Stimulated activated CD4-positive, alpha-beta T cell treated with anti-CD3 and anti-CD28 coated beads, Interleukin-1b, Interleukin-23, amount 100 ng/mL, for 24 hours (primary cell): ENCODE measurements around the gene CCDC141.

Experiments used
- DNase-seq, 4 experiments: peaks; one replicate each; pipeline ENCODE4 v3.0.0-alpha.2; 2020; ENCODE audit warnings: low read depth in 4 of 4, low spot score in 1 of 4

Gene CCDC141

DNA sequence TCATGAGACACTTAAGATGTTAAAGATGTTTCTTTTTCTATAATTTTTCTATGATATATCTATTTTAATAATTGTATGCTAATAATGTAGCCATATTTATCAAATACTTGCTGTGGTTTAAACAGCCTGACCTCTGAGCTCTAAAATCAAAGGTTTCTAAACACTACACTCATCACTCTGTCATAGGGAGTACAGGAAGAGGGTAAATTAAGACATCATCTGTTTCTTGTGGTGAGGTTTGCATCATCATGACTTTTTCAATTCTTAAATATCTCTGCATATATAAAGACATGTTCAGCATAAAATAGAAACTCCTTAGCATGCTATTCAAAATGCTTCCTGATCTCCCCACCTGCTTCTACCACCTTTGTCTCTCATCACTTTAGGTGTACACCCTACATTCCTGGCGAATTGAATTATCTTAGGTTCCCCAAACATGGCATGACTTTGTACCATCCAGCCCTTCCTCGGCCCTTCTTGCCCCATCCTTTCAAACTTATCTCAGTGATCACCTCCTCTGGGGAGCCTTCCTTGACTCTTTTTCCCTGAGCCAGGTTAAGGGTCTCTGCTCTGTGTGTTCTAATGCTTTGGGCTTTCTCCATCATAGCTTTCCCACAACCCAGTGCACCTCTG, 137.4 kb downstream of the CCDC141 start:
- DNase-seq: no peak

DNA sequence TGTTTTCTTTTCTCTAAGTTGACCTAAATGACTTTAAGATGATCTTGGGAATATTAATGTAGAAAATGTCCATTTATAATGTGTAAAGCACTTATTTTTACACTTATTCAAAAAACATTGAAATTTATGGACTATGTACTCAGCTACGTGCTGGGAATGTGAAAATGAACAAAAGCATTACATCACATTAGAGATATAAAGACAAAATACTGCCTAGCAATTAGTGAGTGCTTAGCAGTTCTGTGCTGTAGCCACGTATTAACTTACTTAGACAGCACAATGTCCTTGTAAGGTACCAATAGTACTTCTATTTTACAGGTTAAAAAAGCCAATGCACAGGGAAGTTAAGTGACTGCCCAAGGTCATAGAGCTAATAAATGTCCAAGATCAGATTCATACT, 138.9 kb downstream of the CCDC141 start:
- no peak for DNase-seq

DNA sequence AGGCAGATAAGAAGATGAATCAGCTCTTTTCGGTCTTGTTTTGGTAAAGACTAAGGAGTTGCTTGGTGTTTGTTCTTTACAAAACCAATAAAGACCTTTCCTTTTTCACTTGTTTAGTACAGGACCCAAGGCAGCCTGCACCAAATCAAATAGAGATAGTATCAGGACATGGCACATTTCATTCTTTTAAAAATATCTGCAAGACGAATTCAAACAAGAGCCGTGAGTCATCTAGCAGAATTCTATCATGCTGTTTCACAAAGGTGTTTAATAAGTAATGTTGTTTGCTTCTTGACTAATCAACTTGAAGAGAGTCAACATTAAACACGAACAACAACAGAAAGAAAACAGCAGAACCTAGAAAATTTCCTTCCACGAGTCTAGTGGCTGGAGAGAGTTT, 139.9 kb downstream of the CCDC141 start:
- no peak for DNase-seq

DNA sequence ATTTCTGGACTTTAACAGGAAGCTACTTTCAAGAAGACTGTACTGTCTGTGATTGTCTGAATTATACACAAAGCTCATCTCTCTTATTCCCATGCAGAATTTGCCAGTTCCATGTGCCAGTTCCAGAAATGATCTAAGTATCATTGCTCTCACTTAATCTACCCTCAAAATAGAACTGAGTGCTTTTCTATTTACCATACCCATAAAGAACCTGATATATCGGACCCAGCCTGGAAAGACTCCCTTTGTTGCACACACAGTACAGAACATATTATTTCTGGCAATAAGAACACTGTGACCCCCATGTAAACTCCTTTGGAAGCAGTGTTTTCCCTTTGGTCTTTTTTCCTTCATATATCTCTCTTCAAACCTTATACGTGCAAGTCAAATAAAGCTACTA, 140.4 kb downstream of the CCDC141 start:
- no peak for DNase-seq

DNA sequence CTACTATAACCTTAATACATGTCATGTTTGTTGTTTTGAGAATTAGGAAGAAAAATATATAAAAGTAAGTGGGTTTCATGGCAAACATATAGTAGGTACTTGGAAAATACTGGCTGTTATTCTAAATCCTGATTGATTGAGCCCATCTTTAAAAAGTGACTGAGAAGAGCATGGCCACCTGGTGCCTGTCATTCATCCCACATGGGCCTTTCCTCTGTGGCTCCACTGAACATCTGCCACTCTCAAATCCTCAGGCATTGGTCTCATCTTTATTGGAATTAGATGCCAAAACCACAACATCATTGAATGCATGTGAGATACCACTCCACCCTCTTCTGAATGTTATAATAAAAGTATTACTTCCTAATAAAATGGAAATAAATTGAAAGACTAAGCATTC, 141.1 kb downstream of the CCDC141 start:
- no peak for DNase-seq

DNA sequence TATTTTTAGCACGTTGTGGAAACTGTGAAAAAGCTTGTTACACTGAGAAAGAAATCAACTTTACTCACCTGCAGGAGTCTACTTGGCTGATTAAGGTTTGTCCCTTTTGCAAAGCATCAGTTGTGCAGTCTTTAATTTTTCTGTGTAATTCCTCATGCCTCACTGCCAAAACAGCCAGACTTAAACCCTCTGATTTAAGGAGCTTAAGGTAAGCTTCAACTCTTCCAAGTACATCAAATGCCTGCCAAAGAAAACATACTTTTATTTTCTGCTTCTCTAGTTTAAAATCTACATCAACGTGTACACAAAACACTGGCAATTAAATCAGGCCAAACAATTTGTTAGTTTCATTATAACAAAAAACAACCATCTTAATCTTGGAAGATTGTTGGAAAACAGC, 144.7 kb downstream of the CCDC141 start:
- no peak for DNase-seq

DNA sequence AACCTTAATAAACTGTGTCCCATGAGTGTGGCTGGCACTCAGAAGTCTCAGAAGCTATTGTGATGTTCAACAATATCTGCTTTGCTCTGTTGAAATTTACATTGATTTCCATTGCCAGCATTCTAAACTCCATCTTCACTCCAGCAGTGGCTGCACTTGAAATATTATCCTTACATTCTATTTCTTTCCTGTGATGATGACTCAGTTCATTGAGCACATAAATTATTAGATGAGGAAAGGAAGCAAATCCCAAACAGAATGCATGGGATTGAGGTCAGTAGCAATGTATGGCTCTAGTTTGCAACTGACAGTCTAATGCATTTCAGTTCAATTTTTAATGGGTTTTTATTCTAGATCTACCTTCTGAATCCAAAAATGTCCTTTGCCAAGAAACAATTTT, 150.3 kb downstream of the CCDC141 start:
- DNase-seq: no peak

DNA sequence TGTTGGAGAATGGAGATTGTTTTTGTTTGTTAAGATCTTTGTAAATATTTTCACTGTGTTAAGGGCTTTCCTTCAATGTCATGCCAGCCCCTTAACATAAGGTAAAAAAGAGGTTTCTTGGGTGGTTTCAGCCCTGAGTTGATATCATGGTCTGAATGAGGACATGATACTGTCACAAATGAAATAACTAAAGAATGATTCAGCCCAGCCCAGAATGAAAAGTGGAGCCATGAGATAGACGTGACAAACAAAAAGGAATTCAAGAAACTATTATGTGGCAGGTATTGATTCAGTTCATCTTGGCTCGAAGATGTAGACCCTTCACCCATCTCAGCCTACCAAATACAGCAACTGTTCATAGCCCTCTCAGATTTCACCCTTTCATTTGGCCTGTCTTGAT, 154.1 kb downstream of the CCDC141 start:
- no peak for DNase-seq

DNA sequence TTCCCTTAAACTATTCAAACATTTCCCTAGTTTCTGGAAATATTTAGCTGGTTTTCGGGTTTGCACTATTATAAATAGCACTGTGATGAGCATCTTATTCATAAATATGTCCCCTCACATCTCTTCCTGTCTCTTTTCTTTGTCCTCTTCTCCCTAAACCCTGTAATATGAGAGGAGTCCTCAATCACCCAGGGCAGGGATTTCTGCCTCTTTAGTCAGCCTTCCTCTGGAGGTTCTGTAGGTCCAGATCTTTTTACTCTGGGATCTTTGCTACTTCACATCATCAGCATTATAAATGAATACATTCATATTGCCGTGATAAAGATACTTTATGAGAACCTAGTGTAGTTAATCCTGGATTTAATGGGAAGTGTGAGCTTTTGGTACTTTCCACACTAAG, 154.8 kb downstream of the CCDC141 start:
- no peak for DNase-seq

DNA sequence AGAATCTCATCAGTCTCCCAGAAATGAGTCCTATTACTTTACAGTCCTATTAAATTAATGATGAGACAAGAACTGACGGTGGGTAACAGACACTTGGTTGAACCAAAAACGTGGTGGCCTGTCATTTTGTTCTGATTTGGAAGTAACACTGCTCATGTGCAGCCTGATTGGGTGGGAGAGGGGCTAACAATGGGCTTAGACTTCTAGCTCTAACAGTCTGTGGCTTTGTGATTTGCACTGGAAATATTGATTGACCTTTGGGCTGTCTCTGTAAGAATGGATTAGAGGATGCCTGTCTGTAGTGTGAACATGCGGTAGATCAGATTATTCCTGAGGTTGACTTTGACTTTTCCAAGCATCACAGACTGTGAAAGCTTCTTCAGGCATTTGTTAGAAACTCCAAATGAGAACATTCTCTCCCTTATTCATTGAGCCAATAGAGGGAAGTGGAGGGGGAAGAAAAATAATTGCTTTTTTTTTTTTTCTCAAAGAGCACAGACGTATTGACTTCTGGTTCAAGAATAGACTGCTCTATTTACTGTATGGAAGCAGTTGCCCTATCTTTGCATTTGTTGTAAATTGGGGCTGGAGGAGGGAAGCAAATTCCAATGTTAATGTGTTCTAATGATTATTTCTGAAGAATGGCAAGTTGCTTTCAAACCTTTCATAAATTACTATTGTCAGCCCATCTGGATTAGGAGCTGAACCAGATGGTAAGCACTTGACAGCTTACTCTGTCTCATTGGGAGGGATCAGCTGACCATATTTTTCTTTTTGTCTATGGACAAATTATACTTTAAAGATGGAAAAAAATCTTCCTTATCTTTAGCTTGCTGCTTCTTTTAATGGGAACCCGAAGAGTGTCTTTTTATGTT, 156.9 kb downstream of the CCDC141 start:
- no peak for DNase-seq

DNA sequence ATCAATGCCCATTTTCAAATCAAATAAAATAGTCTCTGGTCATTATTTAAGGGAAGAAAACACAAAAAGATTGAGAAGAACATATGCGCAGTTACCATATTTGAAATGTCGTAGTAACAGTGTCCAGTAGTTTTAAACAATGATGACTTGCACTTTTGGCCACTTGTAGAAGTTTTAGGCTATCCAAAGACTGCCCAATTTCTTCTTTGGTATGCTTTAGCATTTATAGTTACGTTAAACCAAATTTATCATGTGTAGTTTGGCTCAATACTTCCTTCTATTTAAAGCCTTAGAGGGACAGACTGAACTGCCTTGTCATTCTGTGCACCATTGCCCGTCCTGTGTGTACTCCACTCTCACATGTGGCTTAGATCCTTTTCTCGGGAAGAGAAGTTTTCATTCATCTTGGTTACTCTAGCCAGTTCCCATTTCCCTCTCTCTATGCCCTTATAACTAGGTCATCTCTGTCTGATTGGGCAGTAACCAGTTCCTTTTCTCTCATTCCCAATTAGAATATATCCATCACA, 157.9 kb downstream of the CCDC141 start:
- DNase-seq: no peak

DNA sequence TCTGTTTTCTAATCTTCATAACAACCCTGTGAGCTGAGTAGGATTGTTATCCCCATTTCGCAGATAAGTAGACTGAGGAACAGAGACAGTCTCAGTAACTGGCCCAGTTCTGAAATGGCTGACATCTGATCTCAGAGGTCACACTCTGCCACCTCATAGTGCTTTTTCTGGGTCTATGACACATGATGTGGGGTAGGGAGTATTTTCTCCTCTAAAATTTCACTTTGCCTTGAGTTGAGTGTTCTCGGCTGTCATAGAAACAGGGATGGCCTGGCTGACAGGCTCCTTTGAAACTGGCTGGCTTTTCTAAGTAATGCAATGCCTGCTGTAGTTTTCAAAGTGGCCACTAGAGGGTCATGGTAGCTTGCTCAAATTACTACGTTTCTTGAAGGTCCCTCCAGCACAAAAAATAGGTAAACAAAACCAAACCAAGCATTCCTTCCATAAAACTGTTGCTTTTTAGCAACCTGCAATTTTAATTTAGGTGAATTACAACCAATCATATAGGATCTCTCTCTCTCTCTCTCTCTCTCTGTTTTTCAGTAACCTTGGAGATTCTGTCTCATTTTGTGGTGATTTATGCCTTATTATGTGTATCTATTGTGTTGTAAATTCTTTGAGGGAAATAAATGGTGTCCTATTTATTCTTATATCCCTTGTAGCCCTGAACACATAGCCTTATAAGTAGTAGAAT, 158.5 kb downstream of the CCDC141 start:
- DNase-seq: peak; percentile 28 to 39 (median 33)

DNA sequence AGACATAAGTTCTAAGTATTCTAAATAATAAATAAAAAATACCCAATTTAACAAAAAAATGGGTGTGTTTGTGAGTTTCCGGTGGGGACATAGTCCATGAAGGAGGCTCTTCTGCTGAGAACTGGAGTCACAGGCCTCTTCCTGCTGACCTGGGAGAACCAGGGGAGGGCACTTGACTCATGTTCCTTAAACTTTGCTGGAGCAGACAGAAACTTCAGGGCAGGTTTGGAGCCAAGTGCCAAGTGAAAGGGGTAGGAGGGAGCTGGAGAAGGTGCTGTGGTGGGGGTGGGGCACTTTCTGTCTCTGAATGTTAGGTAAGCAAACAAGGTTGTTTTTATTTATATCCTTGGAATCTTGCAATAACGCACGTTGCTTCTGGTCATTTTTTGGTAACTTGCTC, 163.9 kb downstream of the CCDC141 start:
- DNase-seq: no peak

DNA sequence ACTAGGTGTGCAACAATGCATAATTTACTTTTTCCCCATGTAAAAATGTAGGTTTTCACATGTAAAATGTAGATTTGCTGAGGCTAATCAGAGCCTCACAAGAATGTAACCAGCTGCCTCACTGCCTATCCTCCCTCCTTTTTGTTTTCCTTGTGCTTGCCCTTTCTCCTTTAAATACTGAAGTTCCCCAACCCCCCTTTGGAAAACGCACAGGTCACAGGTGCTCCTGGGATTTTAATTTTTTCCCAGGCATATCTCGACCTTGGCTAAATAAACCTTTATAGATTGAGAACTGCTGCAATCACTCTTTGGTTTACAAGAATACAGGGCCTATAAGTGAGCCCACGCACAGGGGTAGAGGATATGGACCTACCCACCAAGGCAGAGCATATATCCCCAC, 165.5 kb downstream of the CCDC141 start:
- DNase-seq: no peak

DNA sequence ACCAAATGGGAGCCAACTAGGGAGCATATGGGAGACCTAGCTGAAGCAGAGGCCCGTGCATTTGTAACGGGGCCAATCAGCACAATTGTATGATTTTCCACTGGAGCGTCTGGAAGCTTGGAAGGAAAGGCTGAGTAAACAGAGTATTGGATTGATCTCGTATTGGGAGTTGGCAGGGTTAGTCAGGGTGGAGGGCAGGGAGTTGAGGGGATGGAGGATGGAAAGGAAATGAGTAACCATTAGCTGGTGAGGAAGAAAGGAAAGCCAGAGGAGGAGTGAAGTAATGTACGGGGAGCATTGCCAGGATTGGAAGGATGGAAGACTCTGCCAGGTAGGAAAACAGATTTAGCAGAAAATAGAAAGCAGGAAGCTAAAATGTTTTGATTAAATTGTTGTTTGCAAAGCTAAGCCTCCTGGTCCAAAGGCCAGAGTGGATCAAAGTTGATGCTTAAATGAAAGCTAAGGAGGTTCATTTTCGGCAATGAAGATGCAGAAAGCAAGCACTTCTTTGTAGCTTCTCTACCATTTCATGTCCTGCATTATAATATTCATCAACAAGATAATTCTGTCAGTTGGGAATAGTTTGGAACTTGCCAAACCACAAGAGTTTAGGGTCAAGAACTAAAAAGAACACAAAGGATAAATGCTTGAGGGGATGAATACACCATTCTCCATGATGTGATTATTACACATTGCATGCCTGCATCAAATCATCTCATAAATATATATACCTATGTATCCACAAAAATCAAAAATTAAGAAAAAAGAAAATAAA, 167.1 kb downstream of the CCDC141 start:
- no peak for DNase-seq

DNA sequence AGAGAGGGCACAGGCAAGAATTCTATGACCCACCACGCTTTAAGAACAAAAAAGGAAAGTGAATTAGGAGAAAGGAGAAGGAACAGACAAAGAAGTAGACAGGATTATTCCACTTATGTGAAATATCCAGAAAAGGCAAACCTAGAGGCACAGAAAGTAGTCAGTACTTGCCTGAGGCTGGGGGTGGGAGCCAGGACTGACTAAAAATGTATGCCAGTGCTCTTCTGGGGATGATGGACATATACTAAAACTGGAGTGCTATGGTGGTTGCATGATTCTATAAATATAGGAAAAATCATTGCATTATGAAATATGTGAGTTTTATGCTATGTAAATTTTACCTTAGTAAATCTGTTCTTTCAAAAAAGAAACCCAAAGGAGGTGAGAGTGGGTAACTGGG, 168.9 kb downstream of the CCDC141 start:
- no peak for DNase-seq

DNA sequence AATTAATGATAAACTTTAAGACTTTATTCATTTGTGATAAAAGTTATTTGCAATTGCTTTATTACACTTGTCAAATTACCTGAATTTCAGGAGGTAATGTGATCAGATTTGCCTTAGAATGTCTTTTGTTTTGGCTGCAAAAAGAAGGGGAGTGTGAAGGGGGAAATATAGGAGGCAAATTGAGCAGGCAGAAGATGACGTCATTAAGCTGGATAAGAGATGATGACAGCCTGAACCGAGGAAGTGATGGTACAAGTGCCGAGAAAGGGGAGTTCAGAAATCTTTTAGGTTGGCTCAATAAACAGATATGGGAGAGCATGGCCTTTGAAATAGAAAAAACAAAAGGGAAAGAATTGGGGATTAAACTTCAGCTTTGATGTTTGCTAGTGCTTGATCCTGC, 169.7 kb downstream of the CCDC141 start:
- DNase-seq: no peak

DNA sequence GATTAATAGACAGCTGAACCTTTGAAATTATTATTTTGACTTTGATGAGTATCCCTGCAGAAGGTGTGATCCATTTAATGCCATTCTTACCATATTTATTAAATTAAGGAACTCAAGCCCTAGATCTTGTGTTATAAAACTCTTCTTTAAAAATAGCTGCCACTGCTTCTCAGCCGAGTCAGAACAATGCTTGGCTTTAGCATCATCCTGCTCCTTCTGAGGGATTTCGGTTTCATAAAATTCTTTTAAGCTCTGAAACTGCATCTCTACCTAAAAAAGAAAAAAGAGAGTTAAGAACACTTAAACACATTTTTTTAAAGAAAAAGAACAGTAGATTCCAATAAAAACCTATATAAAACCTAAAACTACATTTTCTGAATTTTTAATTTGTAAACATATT, 172.1 kb downstream of the CCDC141 start:
- no peak for DNase-seq

DNA sequence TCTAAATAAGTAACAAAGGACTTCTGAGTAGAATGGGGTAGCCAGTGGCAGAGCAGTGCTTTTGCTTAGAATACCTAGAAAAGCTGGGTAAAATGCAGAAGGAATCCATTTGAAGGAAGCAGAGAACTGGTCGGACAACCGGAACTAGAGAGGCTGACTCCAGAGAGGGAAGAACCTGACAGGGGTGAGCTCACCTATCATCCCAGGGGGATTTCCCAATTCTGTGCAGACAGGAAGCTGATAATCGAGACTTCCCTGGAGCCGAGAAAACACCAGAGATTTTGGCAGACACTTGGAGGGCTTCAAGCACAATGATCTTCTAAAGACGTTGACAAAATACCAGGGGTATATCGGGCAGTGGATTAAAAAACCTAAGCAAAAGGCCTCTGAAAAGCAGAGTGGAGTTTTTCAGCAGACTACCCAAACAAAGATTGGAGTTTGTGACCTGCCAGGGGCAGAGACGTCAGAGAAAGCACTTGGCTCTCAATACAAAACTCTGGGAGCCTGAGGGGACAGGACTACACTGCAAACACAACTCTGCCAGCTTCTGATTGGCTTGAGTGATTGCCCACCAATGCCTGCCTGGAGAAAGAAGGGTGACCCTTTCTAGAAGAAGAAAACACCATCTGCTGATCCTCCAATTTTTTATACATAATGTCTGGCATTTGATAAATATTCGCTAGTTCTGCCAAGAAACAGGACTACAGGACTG, 175.3 kb downstream of the CCDC141 start:
- DNase-seq: no peak

DNA sequence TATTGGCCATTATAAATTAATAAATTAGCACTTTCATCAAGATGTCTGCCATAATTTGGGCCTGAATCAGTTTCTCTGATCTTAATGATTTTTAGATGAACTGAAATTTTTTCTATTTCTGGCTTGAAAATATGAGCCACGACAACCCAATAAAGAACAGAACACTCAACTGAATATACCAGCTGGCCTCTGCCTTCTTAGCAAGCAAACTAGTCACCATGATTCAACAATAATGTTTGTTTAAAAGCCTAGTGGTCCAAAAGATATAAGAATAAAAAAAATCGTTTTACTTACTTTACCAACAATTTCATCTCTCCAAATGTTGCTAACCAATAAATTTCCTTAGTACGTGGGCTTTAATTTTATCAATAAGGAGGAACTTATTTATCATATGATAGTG, 176.0 kb downstream of the CCDC141 start:
- no peak for DNase-seq

DNA sequence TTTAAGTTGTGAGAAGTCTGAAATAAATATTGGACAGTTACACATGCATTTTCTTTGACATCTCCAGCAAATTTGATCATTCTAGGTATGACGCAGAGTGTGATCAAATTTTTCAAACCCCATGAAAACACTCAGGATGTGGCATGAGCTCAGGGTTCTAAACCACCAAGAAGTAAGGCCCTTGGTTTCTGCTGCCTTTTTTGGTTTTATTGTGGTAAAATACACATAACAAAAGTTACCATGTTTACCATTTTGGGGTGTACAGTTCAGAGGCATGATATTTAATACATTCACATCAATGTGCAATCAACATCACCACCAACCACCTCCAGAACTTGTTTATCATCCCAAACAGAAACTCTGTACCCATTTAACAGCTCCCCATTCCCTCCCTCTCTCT, 178.4 kb downstream of the CCDC141 start:
- no peak for DNase-seq
